Gastrocnemius medialis (tissue), 4 donors: ENCODE measurements around the gene OR51F1. TPM values are rescaled to one million over a fixed set of nuclear protein-coding genes. Genes with fewer than 3 reads are reported as not detected.

Experiments
- ATAC-seq, 2 donors: fragments of 150-250 bp; one replicate each; pipeline ENCODE4 v1.9.1; 2016
- DNase-seq, 2 donors: peaks; one replicate each; pipeline ENCODE4 v3.0.0-alpha.2; 2019
- H3K27ac ChIP-seq, 4 donors: fragments of 200-600 bp; sonication (generic); 1 replicate in 1 of 4; 2 replicates in 3 of 4; pipeline ENCODE4 v1.5.1; 2016 to 2018; ENCODE audit warnings: mild to moderate bottlenecking in 2 of 4, moderate library complexity in 1 of 4
- H3K27me3 ChIP-seq, 3 donors: fragments of 200-600 bp; sonication (generic) in 2 of 3; 1 replicate in 1 of 3; 2 replicates in 2 of 3; pipeline versions ENCODE4 v1.5.1 to v1.6.0; 2016 to 2019; ENCODE audit warnings: mild to moderate bottlenecking in 1 of 3, moderate library complexity in 1 of 3
- H3K36me3 ChIP-seq, 2 donors: fragments of 200-600 bp; sonication (generic) in 1 of 2; one replicate each; pipeline ENCODE4 v1.5.1; 2017 to 2018
- H3K4me1 ChIP-seq, 2 donors: fragments of 200-600 bp; sonication (generic) in 1 of 2; one replicate each; pipeline ENCODE4 v1.5.1; 2016 to 2017; ENCODE audit warnings: mild to moderate bottlenecking in 2 of 2
- H3K4me3 ChIP-seq, 4 donors: fragments of 200-600 bp; sonication (generic) in 3 of 4; 1 replicate in 1 of 4; 2 replicates in 3 of 4; pipeline ENCODE4 v1.5.1; 2016 to 2019; ENCODE audit warnings: mild to moderate bottlenecking in 2 of 4
- H3K9me3 ChIP-seq, 3 donors: fragments of 200-600 bp; sonication (generic) in 2 of 3; 1 replicate in 1 of 3; 2 replicates in 2 of 3; pipeline ENCODE4 v1.5.1; 2016 to 2019
- CTCF ChIP-seq, 5 experiments: fragments of 450-650 bp in 3 of 5; fragments of 200-600 bp in 2 of 5; sonication (generic) in 2 of 5; IDR thresholded peaks in 4 of 5; conservative IDR thresholded peaks in 1 of 5; 1 replicate in 4 of 5; 2 replicates in 1 of 5; pipeline ENCODE4 v1.5.1; 2016 to 2019; ENCODE audit warnings: antibody characterized with exemption in 5 of 5, mild to moderate bottlenecking in 3 of 5, moderate library complexity in 3 of 5
- POLR2A ChIP-seq, 2 donors: fragments of 450-650 bp; IDR thresholded peaks; one replicate each; pipeline ENCODE4 v1.6.1; 2017; ENCODE audit warnings: antibody characterized with exemption in 2 of 2, mild to moderate bottlenecking in 2 of 2, moderate library complexity in 2 of 2
- in situ Hi-C, 4 donors: fragments of 200-750 bp; cut with MboI; loops; one replicate each; pipeline versions ENCODE4 v1.15.0 to v1.8.0; 2017; ENCODE audit warnings: low sequenced_read_pairs in 4 of 4
- intact Hi-C: fragments of 100-400 bp; cut with DNase I; formaldehyde crosslinking; loops from one replicate; pipeline ENCODE4 v1.15.1; 2023; ENCODE audit warnings: low total_unique reads
- total RNA-seq, 4 donors: library from RNA; depleted of rRNA; stranded (reverse); fragments of >200 nt; gene quantifications; one replicate each; pipeline versions ENCODE4 v1.1.0 to v1.2.3, GENCODE V29; 2016

OR51F1 gene
- total RNA-seq, 4 donors from 2014 or later = not detected

- H3K36me3 ChIP-seq = no peaks in the 10 kb centered on the region
- DNase-seq (no peak), ATAC-seq (no peak)
- intact Hi-C loops (no loop called here), in situ Hi-C loops (no loop called here)
- no peak overlapping the region for H3K4me3 ChIP-seq
- H3K9me3 ChIP-seq = no peaks in the 10 kb centered on the region
- TF ChIP-seq POLR2A (IDR thresholded peaks at IDR 0.05) (no peak), CTCF (IDR thresholded peaks at IDR 0.05 in 4 of 5, conservative IDR thresholded peaks at IDR 0.05 in 1 of 5) (no peak)
- no peak overlapping the region for H3K27ac ChIP-seq
- H3K27me3 ChIP-seq = no peaks in the 10 kb centered on the region
- no peaks in the 10 kb centered on the region for H3K4me1 ChIP-seq
These were observed 28.9 kb upstream of the OR51F1 start for GRCh38 chr11:4798427-4799183.

GRCh38 chr11:4797206-4797605 is 27.5 kb upstream of the OR51F1 start:
- H3K4me3 ChIP-seq = no peak overlapping the region
- no peaks in the 10 kb centered on the region for H3K9me3 ChIP-seq
- H3K4me1 ChIP-seq = no peaks in the 10 kb centered on the region
- no peaks in the 10 kb centered on the region for H3K36me3 ChIP-seq
- intact Hi-C loops = no loop called here
- no peak overlapping the region for H3K27ac ChIP-seq
- TF ChIP-seq CTCF (IDR thresholded peaks at IDR 0.05 in 4 of 5, conservative IDR thresholded peaks at IDR 0.05 in 1 of 5) = no peak
- TF ChIP-seq POLR2A (IDR thresholded peaks at IDR 0.05) = no peak
- no peaks in the 10 kb centered on the region for H3K27me3 ChIP-seq
- DNase-seq (no peak), ATAC-seq (no peak)
- in situ Hi-C loops = no loop called here

- Histone ChIP-seq H3K9me3 (no peaks in the 10 kb centered on the region), H3K27ac (no peak overlapping the region), H3K36me3 (no peaks in the 10 kb centered on the region), H3K27me3 (no peaks in the 10 kb centered on the region), H3K4me3 (no peak overlapping the region), H3K4me1 (no peaks in the 10 kb centered on the region)
- in situ Hi-C loops (no loop called here), intact Hi-C loops (no loop called here)
- no peak for DNase-seq
- TF ChIP-seq POLR2A (IDR thresholded peaks at IDR 0.05) (no peak), CTCF (IDR thresholded peaks at IDR 0.05 in 4 of 5, conservative IDR thresholded peaks at IDR 0.05 in 1 of 5) (no peak)
- ATAC-seq = no peak
These were observed 12.7 kb upstream of the OR51F1 start for GRCh38 chr11:4782454-4782853.

GRCh38 chr11:4768094-4768493 is 1.6 kb downstream of the OR51F1 start:
- DNase-seq = no peak
- intact Hi-C loops = no loop called here
- Histone ChIP-seq H3K4me1 (no peaks in the 10 kb centered on the region), H3K4me3 (no peak overlapping the region), H3K27me3 (no peaks in the 10 kb centered on the region), H3K36me3 (no peaks in the 10 kb centered on the region), H3K9me3 (no peaks in the 10 kb centered on the region), H3K27ac (no peak overlapping the region)
- TF ChIP-seq CTCF (IDR thresholded peaks at IDR 0.05 in 4 of 5, conservative IDR thresholded peaks at IDR 0.05 in 1 of 5) (no peak), POLR2A (IDR thresholded peaks at IDR 0.05) (no peak)
- in situ Hi-C loops = no loop called here
- ATAC-seq = no peak
